Kidney tubule cell (primary cell): ENCODE measurements around the gene FEM1A.
"Not testable (repeated sequence)": the region's sequence is repeated elsewhere in the genome, so short reads cannot be mapped to it uniquely, and the experiment has no call there.

Experiments
- DNase-seq: peaks from one replicate; pipeline ENCODE4 v3.0.0-alpha.2; 2018; ENCODE audit warnings: low spot score

FEM1A gene, protein sequence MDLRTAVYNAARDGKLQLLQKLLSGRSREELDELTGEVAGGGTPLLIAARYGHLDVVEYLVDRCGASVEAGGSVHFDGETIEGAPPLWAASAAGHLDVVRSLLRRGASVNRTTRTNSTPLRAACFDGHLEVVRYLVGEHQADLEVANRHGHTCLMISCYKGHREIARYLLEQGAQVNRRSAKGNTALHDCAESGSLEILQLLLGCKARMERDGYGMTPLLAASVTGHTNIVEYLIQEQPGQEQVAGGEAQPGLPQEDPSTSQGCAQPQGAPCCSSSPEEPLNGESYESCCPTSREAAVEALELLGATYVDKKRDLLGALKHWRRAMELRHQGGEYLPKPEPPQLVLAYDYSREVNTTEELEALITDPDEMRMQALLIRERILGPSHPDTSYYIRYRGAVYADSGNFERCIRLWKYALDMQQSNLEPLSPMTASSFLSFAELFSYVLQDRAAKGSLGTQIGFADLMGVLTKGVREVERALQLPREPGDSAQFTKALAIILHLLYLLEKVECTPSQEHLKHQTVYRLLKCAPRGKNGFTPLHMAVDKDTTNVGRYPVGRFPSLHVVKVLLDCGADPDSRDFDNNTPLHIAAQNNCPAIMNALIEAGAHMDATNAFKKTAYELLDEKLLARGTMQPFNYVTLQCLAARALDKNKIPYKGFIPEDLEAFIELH

DNA sequence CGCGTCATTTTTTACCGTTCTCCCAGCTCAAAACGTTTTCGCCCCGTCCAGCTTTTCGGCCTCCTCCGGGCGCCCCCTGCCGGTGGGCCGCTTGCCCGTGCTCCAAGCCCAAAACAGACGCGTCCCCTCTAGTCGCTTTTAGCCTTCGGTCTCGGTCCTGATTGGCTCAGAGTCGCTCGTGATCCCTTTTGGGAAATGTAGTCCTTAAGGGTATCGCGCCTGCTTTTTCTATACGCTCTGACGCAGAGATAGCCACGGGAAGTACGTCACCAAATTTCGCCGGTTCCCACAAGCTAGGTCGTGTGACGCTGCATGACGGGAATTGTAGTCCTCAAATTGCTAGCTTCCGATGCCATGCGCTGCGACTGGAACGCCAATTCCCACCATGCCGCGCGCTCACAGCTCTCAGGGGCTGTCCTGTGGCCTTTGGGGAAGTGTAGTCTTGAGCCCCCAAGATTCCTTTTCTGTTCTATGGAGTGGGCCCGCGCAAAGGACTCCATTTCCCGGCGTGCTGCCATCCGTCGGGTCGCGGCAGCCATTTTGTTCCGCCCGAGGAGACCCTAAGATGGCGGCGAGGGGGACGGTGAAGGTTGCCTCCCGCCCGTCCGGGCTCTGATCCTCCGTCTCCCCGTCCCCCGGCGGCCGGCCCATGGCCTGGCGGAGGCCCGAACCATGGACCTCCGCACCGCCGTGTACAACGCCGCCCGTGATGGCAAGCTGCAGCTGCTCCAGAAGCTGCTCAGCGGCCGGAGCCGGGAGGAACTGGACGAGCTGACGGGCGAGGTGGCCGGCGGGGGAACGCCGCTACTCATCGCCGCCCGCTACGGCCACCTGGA lies at the start of gene FEM1A:
FEM1A (plus strand) TSS at position 552 of the 836 bp plus-strand sequence; CDS start at position 673, 121 bp downstream.
- peak; percentile 100 for DNase-seq

DNA sequence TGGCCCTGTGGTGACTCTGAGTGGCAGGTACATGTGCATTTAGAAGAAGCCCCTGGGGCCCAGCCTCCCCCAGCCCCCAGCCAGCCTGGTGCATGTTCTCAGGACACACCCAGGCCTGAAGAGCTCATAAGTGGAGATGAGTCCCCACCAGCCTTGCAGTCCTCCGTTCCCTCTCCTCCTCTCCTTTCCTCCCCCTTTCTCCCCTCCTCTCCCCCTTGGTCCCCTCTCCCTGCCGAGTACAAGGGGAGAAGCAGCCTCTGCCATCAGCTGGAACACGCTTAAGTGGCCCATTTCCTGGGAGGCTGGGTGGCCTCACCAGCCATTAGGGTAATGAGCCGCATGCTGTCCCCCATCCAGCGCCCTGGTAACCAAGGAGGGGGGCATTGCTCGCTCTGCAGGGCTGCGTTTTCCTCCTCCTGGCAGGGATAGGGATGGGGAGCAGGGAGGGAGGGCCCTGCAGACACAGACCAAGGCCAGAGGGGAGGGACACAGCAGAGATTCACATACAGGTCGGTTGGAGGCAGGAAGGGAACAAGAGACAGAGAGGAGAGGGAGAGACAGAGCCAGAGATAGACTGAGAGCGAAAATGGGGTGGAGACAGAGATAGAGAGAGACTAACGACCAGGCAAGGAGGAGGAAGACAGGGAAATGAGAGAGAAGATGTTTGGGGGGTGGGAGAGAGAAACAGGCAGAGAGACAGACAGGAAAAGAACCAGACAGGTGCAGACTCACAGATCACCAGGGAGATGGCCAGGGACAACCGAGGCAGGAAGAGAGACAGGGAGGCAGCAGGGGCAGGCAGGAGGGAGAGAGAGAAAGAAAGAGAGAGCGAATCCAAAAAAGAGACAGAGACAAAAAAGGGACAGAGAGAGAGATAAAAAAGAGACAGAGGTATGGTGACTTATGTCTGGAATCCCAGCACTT lies 48.5 kb upstream of the FEM1A start:
- DNase-seq: no peak

DNA sequence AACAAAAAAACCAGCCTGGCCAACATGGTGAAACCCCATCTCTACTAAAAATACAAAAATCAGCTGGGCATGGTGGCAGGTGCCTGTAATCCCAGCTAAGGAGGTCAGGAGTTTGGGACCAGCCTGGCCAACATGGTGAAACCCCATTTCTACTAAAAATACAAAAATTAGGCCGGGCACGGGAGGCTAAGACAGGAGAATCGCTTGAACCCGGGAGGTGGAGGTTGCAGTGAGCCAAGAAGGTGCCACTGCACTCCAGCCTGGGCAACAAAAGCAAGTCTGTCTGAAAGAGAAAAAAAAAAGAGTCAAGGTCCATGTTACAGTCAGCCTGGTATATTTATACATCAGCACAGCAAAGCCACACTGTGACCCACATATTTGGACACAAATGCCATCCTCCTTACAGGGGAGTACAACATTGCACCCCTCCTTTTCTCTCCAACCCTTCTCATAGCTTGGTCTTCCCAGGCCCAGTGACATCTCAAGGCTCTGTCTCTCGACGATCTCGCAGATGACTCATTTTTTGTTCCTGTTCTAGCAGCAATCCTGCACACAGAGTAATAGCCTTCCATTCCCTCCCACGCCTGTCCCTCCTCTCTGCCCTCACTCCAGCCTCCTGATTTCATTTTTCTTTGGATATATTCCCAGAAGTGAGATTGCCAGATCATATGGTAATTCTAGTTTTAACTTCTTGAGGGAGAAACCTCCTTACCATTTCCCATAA lies 46.9 kb upstream of the FEM1A start:
- DNase-seq: peak; percentile 58

DNA sequence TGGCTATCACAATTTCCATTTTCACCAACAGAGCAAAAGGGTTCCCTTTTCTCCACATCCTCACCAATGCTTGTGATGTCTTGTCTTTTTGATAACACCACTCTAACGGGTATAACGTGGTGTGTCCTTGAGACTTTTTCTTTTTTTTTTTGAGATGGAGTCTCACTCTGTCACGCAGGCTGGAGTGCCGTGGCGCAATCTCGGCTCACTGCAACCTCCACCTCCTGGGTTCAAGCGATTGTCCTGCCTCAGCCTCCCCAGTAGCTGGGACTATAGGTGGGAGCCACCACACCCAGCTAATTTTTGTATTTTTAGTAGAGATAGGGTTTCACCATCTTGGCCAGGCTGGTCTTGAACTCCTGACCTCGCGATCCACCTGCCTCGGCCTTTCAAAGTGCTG lies 46.4 kb upstream of the FEM1A start:
- DNase-seq: not testable (repeated sequence)

DNA sequence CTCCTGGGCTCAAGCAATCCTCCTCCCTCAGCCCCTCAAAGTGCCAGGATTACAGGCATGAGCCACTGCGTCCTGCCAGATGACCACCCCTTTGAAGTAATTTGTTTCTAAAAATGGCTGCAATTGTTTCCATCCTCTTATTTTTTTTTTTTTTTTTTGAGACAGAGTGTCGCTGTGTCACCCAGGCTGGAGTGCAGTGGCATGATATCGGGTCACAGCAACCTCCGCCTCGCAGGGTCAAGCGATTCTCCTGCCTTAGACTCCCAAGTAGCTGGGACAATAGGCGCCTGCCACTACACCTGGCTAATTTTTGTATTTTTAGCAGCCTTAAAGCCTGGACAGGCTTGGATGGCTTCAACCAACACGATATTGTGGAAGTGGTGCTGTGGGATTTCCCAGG lies 45.5 kb upstream of the FEM1A start:
- DNase-seq: no peak

DNA sequence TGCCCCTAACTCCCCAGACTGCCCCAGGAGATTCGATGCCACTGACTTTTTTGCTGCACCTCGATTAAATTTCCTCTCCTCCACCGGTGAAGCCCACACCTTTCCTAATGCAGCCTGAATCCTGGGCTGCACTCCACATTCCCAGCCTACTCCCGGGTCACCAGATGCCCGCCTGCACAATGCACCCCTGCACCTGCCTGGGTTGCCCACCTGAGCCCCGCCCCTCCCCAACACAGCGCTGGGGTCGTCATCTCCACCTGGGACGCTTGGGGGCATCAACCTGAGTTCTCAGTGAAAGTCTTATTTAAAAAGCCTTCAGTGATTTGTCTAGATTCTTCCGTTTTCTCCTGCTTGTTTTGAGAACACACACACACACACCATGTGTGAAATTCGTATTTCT lies 43.3 kb upstream of the FEM1A start:
- DNase-seq: no peak

DNA sequence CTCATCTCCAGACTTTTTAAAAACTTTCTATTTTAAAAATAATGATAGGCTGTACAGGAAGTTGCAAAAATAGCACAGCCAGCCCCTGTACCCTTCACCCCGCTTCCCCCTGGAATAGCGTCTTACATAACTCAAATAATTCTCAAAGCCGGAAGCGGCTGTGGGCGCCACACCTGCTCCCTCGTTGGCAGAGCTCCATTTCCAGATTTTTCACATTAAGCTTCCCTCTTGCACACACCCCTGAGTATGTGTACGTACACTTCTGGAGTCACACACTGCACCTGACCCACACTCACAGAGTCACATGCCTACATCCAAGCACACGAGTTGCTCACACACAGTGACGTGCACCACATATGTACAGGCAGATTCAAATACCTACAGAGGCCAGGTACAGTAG lies 42.9 kb upstream of the FEM1A start:
- no peak for DNase-seq

DNA sequence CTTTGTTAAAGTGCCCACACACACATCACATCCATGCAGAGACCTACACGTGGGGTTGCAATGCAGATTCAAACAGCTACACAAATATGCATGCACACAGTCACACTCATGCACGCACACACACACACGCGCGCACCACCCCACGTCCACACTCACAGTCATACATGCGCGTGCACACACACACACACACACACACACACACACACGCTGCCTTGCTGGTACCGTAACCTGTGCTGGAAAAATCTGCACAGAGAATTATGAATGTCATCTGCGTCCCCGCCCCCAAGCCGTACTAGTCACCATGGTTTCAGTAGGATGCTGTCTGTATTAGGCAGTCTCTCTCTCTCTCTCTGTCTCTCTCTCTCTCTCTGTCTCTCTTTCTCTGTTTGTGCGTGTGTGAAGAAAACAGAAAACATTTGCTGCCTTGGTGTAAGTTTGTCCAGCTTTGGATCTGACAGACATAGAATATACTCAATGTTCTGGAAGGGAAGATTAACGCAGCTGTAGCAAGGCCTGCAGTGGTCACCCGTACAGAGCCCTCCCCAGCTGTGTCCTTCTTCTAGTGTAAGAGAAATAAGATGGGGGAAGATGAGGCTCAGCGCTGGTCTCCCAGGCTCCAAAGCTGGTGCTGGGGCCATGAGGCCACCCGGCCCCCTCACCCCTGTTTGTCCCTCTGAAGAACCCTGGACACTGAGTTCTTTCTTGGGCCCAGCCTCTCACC lies 41.5 kb upstream of the FEM1A start:
- DNase-seq: no peak

DNA sequence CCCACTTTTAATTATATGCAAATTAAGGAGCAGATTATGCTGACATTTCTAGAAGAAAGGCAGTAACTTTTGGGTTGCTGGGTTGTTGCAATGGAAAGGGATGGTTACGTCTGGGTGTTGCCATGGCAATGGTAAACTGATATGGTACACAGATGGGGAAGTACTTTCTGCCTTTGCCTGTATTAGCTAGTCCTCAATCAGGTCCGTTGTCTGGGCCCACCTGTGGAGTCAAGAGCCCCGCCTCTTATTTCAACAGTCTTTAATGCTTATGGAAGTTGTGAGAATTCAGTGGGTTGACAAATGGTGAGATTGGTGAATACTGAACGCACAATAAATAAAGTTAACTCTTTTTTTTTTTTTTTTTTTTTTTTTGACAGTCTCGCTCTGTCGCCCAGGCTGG lies 37.3 kb upstream of the FEM1A start:
- DNase-seq: no peak

DNA sequence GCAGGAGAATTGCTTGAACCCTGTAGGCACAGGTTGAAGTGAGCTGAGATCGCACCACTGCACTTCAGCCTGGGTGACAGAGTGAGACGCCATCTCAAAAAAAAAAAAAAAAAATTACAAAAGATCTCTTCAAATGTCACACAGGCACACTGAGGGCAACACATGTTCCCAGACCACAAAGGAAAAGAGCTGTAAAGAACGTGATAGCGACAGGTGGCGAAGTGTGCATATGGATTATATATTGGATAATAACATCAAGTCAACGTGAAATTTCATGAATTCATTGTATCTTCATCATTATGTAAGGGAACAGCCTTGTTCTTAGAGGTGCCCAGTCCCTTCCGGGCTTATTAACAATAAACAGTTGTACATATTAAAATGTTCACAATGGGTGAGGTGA lies 36.1 kb upstream of the FEM1A start:
- no peak for DNase-seq

DNA sequence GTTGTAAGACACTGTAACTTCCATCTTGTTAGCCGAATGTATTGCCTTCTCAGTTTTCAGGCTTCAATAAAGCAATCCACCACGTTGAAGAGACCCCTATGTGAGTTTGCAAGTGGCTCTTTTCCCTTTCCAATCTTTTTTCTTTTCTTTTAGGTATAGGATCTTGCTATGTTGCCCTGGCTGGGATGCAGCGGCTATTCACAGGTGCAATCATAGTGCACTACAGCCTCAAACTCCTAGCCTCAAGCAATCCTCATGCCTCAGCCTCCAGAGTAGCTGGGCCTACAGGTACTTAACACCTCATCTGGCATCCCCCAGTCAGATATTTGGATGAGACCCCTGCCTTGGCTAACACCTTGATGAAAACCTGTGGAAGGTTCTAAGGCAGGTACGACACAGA lies 33.5 kb upstream of the FEM1A start:
- no peak for DNase-seq

DNA sequence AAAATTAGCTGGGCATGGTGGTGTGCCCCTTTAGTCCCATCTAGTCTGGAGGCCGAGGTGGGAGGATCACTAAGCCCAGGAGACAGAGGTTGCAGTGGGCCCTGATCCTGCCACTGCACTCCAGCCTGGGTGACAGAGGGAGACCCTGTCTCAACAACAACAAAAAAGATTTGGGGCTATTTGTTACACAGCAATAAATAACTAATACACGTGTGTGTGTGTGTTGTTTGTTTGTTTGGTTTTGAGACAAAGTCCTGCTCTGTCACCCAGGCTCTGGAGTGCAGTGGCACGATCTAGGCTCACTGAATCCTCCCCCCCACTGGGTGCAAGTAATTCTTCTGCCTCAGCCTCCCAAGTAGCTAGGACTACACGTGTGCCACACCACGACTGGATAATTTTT lies 32.9 kb upstream of the FEM1A start:
- no peak for DNase-seq

DNA sequence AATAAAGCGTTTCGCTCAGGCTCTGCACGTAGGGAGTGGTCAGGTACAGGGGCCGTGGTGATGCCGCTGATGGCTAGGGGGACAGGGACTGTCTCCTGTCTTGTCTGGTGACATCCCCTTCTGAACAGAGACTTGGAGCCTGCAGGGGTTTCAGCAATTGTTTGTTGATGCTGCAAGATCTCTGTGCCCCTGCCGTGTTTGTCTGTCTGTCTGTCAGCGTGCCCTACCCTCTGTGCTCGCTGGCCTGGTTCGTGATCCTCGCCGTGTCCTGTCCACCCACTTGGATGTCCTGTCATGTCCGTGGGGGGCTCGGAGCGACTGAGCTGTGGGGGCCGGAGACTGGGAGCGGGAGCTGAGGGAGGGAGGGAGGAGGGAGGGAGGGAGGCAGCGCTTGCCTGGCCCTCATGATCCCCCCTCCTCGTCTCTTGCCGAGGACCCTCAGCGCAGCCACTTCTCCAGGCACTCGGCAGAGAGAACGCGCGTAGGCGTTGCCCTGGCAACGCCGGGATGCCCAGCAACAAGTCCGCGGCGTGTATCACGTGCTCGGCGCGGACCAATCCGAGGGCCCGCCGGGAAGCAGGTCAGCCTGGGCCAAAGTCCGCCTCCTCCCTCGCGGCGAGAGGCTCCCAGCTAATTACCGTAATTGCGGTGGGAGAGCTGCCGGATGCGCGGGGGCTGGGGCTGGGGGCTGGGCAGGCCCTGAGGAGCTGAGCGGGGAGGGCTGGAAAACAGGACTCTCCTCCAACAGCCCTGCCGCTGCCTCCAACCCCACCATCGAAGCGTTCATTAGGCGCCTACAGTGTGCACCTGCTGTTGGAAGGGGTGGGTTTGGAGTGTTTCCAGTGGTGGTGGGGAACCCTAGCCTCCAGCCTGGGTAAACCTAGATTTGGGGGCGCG lies 31.9 kb upstream of the FEM1A start:
- DNase-seq: peak; percentile 87

DNA sequence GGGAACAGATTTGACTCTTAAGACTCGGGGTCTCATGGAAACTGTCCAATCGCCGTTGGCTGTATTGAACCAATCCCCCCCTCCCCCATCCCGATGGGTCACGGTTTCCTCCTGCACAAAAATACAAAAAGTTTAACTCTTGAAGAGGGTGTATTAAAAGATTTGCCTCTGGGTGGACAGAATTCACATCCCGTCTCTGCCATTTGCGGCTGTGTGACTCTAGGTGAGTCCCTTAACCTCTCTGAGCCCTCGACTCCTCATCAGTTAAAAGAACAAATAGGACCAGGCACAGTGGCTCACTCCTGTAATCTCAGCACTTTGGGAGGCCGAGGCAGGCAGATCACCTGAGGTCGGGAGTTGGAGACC lies 31.3 kb upstream of the FEM1A start:
- DNase-seq: no peak

DNA sequence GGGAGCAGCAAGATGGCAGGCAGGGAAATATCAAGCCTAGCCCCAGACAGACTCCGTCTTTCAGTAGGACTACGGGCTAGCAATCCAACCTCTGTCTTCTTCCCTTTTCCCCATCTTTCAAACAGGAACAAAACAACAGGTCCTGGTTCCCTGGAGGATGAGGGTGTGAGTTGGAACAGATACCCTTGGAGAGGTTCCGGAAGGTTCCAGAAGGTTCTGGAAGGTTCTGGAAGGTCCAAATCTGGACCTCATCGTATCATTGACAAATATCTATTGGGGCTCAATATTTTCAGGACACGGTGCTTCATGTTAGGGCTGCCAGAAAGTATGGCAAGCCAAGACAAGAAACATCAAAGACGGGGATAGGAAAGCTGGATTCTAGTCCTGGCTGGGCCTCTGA lies 28.5 kb upstream of the FEM1A start:
- no peak for DNase-seq

DNA sequence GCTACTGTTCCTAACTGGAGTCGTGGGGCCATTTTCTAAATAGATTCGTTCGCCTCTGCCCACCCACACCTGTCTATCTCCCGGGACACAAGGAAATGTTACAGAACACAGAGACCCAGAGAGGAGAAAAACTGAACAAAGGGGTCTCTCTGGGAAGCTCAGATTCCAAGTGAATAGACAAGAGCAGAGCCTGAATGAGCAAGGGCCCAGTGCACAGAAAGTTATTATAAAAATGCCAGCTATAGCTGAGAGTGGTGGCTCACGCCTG lies 27.2 kb upstream of the FEM1A start:
- no peak for DNase-seq

DNA sequence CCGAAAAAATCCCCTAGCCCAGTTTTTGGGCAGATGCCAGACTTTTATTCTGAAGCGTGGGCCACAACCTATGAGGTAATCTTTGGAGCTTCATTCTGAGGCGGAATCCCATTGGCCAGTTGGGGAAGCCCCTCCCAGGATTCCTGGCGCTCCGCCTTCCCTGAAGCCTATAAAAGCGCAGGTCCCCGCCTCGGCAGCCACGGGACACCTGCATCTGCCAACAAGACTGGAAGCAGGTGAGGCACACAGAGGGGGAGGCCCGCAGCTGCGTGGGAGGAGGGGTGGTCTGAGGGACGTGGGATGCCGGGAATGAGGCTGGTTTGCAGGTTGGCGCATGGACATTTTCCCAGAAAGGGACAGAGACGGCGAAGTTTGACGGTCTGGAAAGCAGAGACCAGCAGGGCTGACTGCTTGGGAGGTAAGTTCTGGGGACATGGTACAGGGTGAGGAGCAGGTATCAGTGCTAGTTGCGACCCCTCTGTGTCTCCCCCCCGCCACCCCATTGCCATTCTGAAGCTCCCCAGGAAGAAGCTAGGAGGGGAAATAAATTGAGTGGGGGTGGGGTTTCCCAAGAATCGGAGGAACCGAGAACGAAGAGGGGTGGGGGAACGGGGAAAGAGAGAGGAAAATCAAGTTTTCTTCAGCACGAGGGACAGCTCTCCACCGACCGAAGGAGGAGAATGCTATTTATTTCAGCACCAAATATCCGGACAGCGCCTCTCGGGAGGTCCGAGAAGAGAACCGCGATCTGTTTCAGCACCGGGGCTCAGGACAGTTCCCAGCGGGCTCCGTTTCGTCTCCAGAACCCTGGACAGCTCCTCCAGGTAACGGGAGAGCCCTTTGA lies 22.4 kb upstream of the FEM1A start:
- DNase-seq: peak; percentile 78

DNA sequence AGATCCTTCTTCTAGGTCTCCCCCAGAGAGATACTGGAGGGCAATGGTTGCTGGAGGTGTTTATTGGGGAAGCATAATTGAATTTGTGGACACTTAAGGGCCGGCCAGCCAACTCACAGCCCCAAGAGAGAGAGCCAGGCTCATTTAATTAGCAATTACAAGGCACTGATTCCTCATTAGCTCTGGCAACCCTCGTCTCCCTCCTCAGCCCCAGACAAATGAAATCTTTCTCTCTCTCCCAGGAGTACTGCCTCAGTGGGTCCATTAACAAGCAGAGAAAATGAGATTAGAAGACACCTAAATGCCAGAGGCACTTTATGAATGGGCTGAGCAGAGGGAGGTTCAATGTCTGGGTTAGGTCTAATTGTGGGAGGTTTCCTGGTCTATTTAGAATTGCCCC lies 19.0 kb upstream of the FEM1A start:
- DNase-seq: no peak
